ENCODE measurements around the gene CCND1. TPM values are rescaled to one million over a fixed set of nuclear protein-coding genes. Genes with fewer than 3 reads are reported as not detected.
A peak's percentile ranks its signal among the peaks of the same experiment; 100 is the strongest.

Gene CCND1
- total and polyA plus RNA-seq, 3 experiments from 2014 or later = 0.18 to 3.8 (median 2.8) TPM

- no peaks in the 10 kb centered on the region for H3K27me3 Mint-ChIP-seq
- H3K4me3 ChIP-seq (ENCODE audit: low read length) = no peak overlapping the region
- H3K27me3 ChIP-seq (ENCODE audit: insufficient read depth, low read length, poor library complexity, severe bottlenecking) = no peaks in the 10 kb centered on the region
- peaks cover 0 to 8% (median 0%) of the 10 kb centered on the region in 3 donors for H3K36me3 Mint-ChIP-seq
- no peaks in the 10 kb centered on the region for H3K9me3 ChIP-seq (ENCODE audit: low read length)
- H3K4me1 Mint-ChIP-seq = no peaks in the 10 kb centered on the region
- H3K4me1 ChIP-seq (ENCODE audit: insufficient read depth, low read length) = no peaks in the 10 kb centered on the region
- no peaks in the 10 kb centered on the region for H3K36me3 ChIP-seq (ENCODE audit: insufficient read depth, low read length)
- H3K4me3 Mint-ChIP-seq = no peak overlapping the region
- no peaks in the 10 kb centered on the region for H3K9me3 Mint-ChIP-seq
- CTCF ChIA-PET = interaction anchor here (1.0 kb wide), 1 partner anchor 20 kb away, joined by 3 read pairs; no protein-coding TSS in a partner anchor
- H3K27ac ChIP-seq (ENCODE audit: low read depth, low read length) = no peak overlapping the region
- DNase-seq = peak in 1 of 5 donors; percentile 42
- no peak overlapping the region for H3K27ac Mint-ChIP-seq
- POLR2A ChIA-PET = no interaction called here
Measured at GRCh38 chr11:69650081-69650831, 9.3 kb downstream of the CCND1 start.

- Histone ChIP-seq H3K4me3 (ENCODE audit: low read length) (no peak overlapping the region), H3K27ac (ENCODE audit: low read depth, low read length) (no peak overlapping the region), H3K36me3 (ENCODE audit: insufficient read depth, low read length) (no peaks in the 10 kb centered on the region), H3K27me3 (ENCODE audit: insufficient read depth, low read length, poor library complexity, severe bottlenecking) (no peaks in the 10 kb centered on the region), H3K9me3 (ENCODE audit: low read length) (no peaks in the 10 kb centered on the region), H3K4me1 (ENCODE audit: insufficient read depth, low read length) (no peaks in the 10 kb centered on the region)
- DNase-seq = peak in 1 of 5 donors; percentile 35
- Mint-ChIP-seq H3K4me3 (no peak overlapping the region), H3K36me3 (peaks cover 0 to 8% (median 0%) of the 10 kb centered on the region in 3 donors), H3K27me3 (no peaks in the 10 kb centered on the region), H3K27ac (no peak overlapping the region), H3K4me1 (no peaks in the 10 kb centered on the region), H3K9me3 (no peaks in the 10 kb centered on the region)
- CTCF ChIA-PET = no interaction called here
- POLR2A ChIA-PET = no interaction called here
Measured at GRCh38 chr11:69650832-69651344, 9.9 kb downstream of the CCND1 start.

DNA sequence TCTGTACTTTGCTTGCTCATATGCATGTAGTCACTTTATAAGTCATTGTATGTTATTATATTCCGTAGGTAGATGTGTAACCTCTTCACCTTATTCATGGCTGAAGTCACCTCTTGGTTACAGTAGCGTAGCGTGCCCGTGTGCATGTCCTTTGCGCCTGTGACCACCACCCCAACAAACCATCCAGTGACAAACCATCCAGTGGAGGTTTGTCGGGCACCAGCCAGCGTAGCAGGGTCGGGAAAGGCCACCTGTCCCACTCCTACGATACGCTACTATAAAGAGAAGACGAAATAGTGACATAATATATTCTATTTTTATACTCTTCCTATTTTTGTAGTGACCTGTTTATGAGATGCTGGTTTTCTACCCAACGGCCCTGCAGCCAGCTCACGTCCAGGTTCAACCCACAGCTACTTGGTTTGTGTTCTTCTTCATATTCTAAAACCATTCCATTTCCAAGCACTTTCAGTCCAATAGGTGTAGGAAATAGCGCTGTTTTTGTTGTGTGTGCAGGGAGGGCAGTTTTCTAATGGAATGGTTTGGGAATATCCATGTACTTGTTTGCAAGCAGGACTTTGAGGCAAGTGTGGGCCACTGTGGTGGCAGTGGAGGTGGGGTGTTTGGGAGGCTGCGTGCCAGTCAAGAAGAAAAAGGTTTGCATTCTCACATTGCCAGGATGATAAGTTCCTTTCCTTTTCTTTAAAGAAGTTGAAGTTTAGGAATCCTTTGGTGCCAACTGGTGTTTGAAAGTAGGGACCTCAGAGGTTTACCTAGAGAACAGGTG is 11.1 kb downstream of the CCND1 start:
- no peak overlapping the region for H3K4me3 ChIP-seq (ENCODE audit: low read length)

DNA sequence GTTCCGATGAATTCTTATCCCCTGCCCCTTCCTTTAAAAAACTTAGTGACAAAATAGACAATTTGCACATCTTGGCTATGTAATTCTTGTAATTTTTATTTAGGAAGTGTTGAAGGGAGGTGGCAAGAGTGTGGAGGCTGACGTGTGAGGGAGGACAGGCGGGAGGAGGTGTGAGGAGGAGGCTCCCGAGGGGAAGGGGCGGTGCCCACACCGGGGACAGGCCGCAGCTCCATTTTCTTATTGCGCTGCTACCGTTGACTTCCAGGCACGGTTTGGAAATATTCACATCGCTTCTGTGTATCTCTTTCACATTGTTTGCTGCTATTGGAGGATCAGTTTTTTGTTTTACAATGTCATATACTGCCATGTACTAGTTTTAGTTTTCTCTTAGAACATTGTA is 12.0 kb downstream of the CCND1 start:
- H3K9me3 ChIP-seq (ENCODE audit: low read length) = no peaks in the 10 kb centered on the region
- no peak overlapping the region for H3K4me3 ChIP-seq (ENCODE audit: low read length)
- H3K4me1 ChIP-seq (ENCODE audit: insufficient read depth, low read length) = no peaks in the 10 kb centered on the region
- no peak overlapping the region for H3K4me3 Mint-ChIP-seq
- H3K36me3 ChIP-seq (ENCODE audit: insufficient read depth, low read length) = no peaks in the 10 kb centered on the region
- H3K27me3 ChIP-seq (ENCODE audit: insufficient read depth, low read length, poor library complexity, severe bottlenecking) = no peaks in the 10 kb centered on the region
- no peaks in the 10 kb centered on the region for H3K9me3 Mint-ChIP-seq
- POLR2A ChIA-PET = no interaction called here
- peaks cover 0 to 8% (median 0%) of the 10 kb centered on the region in 3 donors for H3K36me3 Mint-ChIP-seq
- no peaks in the 10 kb centered on the region for H3K4me1 Mint-ChIP-seq
- no peak overlapping the region for H3K27ac ChIP-seq (ENCODE audit: low read depth, low read length)
- CTCF ChIA-PET = interaction anchor here (1.8 kb wide), 1 partner anchor 9 kb away, joined by 5 read pairs; no protein-coding TSS in a partner anchor
- H3K27ac Mint-ChIP-seq = no peak overlapping the region
- DNase-seq = peak in 1 of 5 donors; percentile 9
- H3K27me3 Mint-ChIP-seq = no peaks in the 10 kb centered on the region

More for the DNA sequence above, 11.1 kb downstream of the CCND1 start:
- ChIA-PET POLR2A (no interaction called here), CTCF (interaction anchor here (0.6 kb wide), 1 partner anchor 13 kb away, joined by 3 read pairs; no protein-coding TSS in a partner anchor)
- H3K4me1 Mint-ChIP-seq = no peaks in the 10 kb centered on the region
- H3K9me3 Mint-ChIP-seq = no peaks in the 10 kb centered on the region
- Histone ChIP-seq H3K27ac (ENCODE audit: low read depth, low read length) (no peak overlapping the region), H3K27me3 (ENCODE audit: insufficient read depth, low read length, poor library complexity, severe bottlenecking) (no peaks in the 10 kb centered on the region), H3K4me1 (ENCODE audit: insufficient read depth, low read length) (no peaks in the 10 kb centered on the region), H3K36me3 (ENCODE audit: insufficient read depth, low read length) (no peaks in the 10 kb centered on the region), H3K9me3 (ENCODE audit: low read length) (no peaks in the 10 kb centered on the region)
- peak overlapping the region in 1 of 8 donors; percentile 79 for H3K27ac Mint-ChIP-seq
- H3K4me3 Mint-ChIP-seq = no peak overlapping the region
- H3K27me3 Mint-ChIP-seq = no peaks in the 10 kb centered on the region
- H3K36me3 Mint-ChIP-seq = peaks cover 0 to 8% (median 0%) of the 10 kb centered on the region in 3 donors
- DNase-seq = no peak

- Mint-ChIP-seq H3K4me3 (no peak overlapping the region), H3K27me3 (no peaks in the 10 kb centered on the region), H3K4me1 (no peaks in the 10 kb centered on the region), H3K36me3 (peaks cover 0 to 8% (median 0%) of the 10 kb centered on the region in 3 donors), H3K9me3 (no peaks in the 10 kb centered on the region), H3K27ac (no peak overlapping the region)
- peak in 1 of 5 donors; percentile 11 for DNase-seq
- no peak overlapping the region for H3K27ac ChIP-seq (ENCODE audit: low read depth, low read length)
- H3K9me3 ChIP-seq (ENCODE audit: low read length) = no peaks in the 10 kb centered on the region
- ChIA-PET CTCF (interaction anchor here (1.8 kb wide), 1 partner anchor 10 kb away, joined by 5 read pairs; no protein-coding TSS in a partner anchor), POLR2A (no interaction called here)
- H3K4me3 ChIP-seq (ENCODE audit: low read length) = no peak overlapping the region
- no peaks in the 10 kb centered on the region for H3K36me3 ChIP-seq (ENCODE audit: insufficient read depth, low read length)
- no peaks in the 10 kb centered on the region for H3K4me1 ChIP-seq (ENCODE audit: insufficient read depth, low read length)
- H3K27me3 ChIP-seq (ENCODE audit: insufficient read depth, low read length, poor library complexity, severe bottlenecking) = no peaks in the 10 kb centered on the region
Measured at GRCh38 chr11:69653406-69653960, 12.5 kb downstream of the CCND1 start.

GRCh38 chr11:69654001-69654659 is 13.2 kb downstream of the CCND1 start:
- Mint-ChIP-seq H3K36me3 (peaks cover 0 to 8% (median 0%) of the 10 kb centered on the region in 3 donors), H3K9me3 (no peaks in the 10 kb centered on the region), H3K27me3 (no peaks in the 10 kb centered on the region), H3K4me1 (no peaks in the 10 kb centered on the region), H3K4me3 (no peak overlapping the region), H3K27ac (no peak overlapping the region)
- no peaks in the 10 kb centered on the region for H3K9me3 ChIP-seq (ENCODE audit: low read length)
- ChIA-PET CTCF (interaction anchor here (1.8 kb wide), 1 partner anchor 10 kb away, joined by 5 read pairs; no protein-coding TSS in a partner anchor), POLR2A (no interaction called here)
- H3K27ac ChIP-seq (ENCODE audit: low read depth, low read length) = no peak overlapping the region
- H3K27me3 ChIP-seq (ENCODE audit: insufficient read depth, low read length, poor library complexity, severe bottlenecking) = no peaks in the 10 kb centered on the region
- peak in 1 of 5 donors; percentile 38 for DNase-seq
- H3K4me3 ChIP-seq (ENCODE audit: low read length) = no peak overlapping the region
- no peaks in the 10 kb centered on the region for H3K36me3 ChIP-seq (ENCODE audit: insufficient read depth, low read length)
- H3K4me1 ChIP-seq (ENCODE audit: insufficient read depth, low read length) = no peaks in the 10 kb centered on the region

DNA sequence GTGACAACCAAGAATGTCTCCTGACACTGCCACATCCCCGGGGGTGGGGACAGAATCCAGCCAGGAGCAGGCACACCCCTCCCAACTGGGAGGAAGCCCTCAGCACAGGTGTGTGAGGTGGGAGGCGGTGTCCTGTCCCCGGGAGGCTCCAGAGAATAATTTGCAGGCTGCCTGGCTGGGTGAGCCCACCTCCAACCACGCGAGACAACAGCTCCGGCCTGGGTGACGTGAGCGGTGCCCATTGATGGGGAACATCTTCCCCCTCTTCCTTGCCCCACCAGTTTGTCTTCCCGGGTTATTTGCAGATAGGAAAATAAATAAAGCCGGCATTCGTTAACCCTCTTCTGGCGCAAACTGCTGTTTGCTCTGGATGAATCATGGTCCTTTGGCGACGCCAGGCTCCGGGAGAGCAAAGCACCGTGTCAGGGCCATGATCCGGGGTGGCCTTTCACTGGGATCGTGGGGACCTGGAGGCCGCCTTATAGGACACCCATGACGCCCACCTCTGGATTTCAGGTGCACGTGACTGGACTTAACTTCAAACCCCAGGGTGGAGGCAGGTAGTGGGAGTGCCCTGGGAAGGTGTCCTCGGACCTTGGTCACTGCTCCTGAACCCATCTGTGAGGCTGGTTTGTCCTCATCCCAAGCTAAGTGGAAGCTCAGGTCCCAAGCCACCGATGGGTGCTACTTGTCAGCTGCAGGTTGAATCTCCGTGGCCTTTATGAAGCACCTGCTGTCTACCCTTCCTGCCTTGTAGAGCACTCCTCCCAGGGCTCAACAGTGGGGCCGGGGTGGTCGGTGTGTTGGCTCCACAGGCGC is 13.9 kb downstream of the CCND1 start:
- H3K4me1 ChIP-seq (ENCODE audit: insufficient read depth, low read length) = no peaks in the 10 kb centered on the region
- POLR2A ChIA-PET = no interaction called here
- Mint-ChIP-seq H3K4me1 (no peaks in the 10 kb centered on the region), H3K27ac (no peak overlapping the region), H3K9me3 (no peaks in the 10 kb centered on the region), H3K36me3 (peaks cover 0 to 8% (median 0%) of the 10 kb centered on the region in 3 donors), H3K27me3 (no peaks in the 10 kb centered on the region), H3K4me3 (no peak overlapping the region)
- H3K27ac ChIP-seq (ENCODE audit: low read depth, low read length) = no peak overlapping the region
- H3K27me3 ChIP-seq (ENCODE audit: insufficient read depth, low read length, poor library complexity, severe bottlenecking) = no peaks in the 10 kb centered on the region
- no peak overlapping the region for H3K4me3 ChIP-seq (ENCODE audit: low read length)
- no peaks in the 10 kb centered on the region for H3K36me3 ChIP-seq (ENCODE audit: insufficient read depth, low read length)
- peak in 1 of 5 donors; percentile 18 for DNase-seq
- no peaks in the 10 kb centered on the region for H3K9me3 ChIP-seq (ENCODE audit: low read length)
- CTCF ChIA-PET = interaction anchor here (1.3 kb wide), 2 partner anchors 11 to 362 kb away, joined by 3 to 4 read pairs; no protein-coding TSS in a partner anchor
